ENCODE data around the gene RNF213.

RNF213 gene

GRCh38 chr17:80425835-80426426, 165.3 kb downstream of the RNF213 start:
- Histone ChIP-seq H3K27me3 (ENCODE audit: control insufficient read depth in 2 of 2, insufficient read depth in 2 of 2, low read length in 2 of 2) (no peaks in the 10 kb centered on the region), H3K4me1 (ENCODE audit: control insufficient read depth in 2 of 2, insufficient read depth in 2 of 2, low read length in 2 of 2) (peaks cover 0 to 2% of the 10 kb centered on the region in 2 donors), H3K9me3 (ENCODE audit: control insufficient read depth in 2 of 2, low read length in 2 of 2) (no peaks in the 10 kb centered on the region), H3K9ac (ENCODE audit: low read depth in 1 of 2, low read length in 2 of 2) (no peak overlapping the region), H3K4me3 (ENCODE audit: low read length in 2 of 2) (no peak overlapping the region), H3K36me3 (ENCODE audit: control insufficient read depth in 2 of 2, insufficient read depth in 2 of 2, low read length in 2 of 2) (no peaks in the 10 kb centered on the region), H3K27ac (ENCODE audit: low read depth in 2 of 2, low read length in 2 of 2) (no peak overlapping the region)

- Histone ChIP-seq H3K9ac (ENCODE audit: low read depth in 1 of 2, low read length in 2 of 2) (no peak overlapping the region), H3K4me3 (ENCODE audit: low read length in 2 of 2) (no peak overlapping the region), H3K36me3 (ENCODE audit: control insufficient read depth in 2 of 2, insufficient read depth in 2 of 2, low read length in 2 of 2) (no peaks in the 10 kb centered on the region)
Observed at GRCh38 chr17:80426671-80427326, 166.1 kb downstream of the RNF213 start.

GRCh38 chr17:80427366-80428282, 167.0 kb downstream of the RNF213 start:
- Histone ChIP-seq H3K4me3 (ENCODE audit: low read length in 2 of 2) (no peak overlapping the region), H3K27me3 (ENCODE audit: control insufficient read depth in 2 of 2, insufficient read depth in 2 of 2, low read length in 2 of 2) (no peaks in the 10 kb centered on the region), H3K4me1 (ENCODE audit: control insufficient read depth in 2 of 2, insufficient read depth in 2 of 2, low read length in 2 of 2) (peaks cover 0 to 2% of the 10 kb centered on the region in 2 donors), H3K27ac (ENCODE audit: low read depth in 2 of 2, low read length in 2 of 2) (no peak overlapping the region), H3K36me3 (ENCODE audit: control insufficient read depth in 2 of 2, insufficient read depth in 2 of 2, low read length in 2 of 2) (no peaks in the 10 kb centered on the region), H3K9ac (ENCODE audit: low read depth in 1 of 2, low read length in 2 of 2) (no peak overlapping the region), H3K9me3 (ENCODE audit: control insufficient read depth in 2 of 2, low read length in 2 of 2) (no peaks in the 10 kb centered on the region)

More at GRCh38 chr17:80426671-80427326, 166.1 kb downstream of the RNF213 start:
- no peaks in the 10 kb centered on the region for H3K9me3 ChIP-seq (ENCODE audit: control insufficient read depth in 2 of 2, low read length in 2 of 2)
- H3K4me1 ChIP-seq (ENCODE audit: control insufficient read depth in 2 of 2, insufficient read depth in 2 of 2, low read length in 2 of 2) = peaks cover 0 to 2% of the 10 kb centered on the region in 2 donors
- H3K27ac ChIP-seq (ENCODE audit: low read depth in 2 of 2, low read length in 2 of 2) = no peak overlapping the region
- no peaks in the 10 kb centered on the region for H3K27me3 ChIP-seq (ENCODE audit: control insufficient read depth in 2 of 2, insufficient read depth in 2 of 2, low read length in 2 of 2)

GRCh38 chr17:80428363-80428762, 167.7 kb downstream of the RNF213 start:
- Histone ChIP-seq H3K27ac (ENCODE audit: low read depth in 2 of 2, low read length in 2 of 2) (no peak overlapping the region), H3K4me3 (ENCODE audit: low read length in 2 of 2) (no peak overlapping the region), H3K4me1 (ENCODE audit: control insufficient read depth in 2 of 2, insufficient read depth in 2 of 2, low read length in 2 of 2) (peaks cover 0 to 2% of the 10 kb centered on the region in 2 donors)

GRCh38 chr17:80428796-80429195, 168.1 kb downstream of the RNF213 start:
- peaks cover 0 to 2% of the 10 kb centered on the region in 2 donors for H3K4me1 ChIP-seq (ENCODE audit: control insufficient read depth in 2 of 2, insufficient read depth in 2 of 2, low read length in 2 of 2)
- H3K27me3 ChIP-seq (ENCODE audit: control insufficient read depth in 2 of 2, insufficient read depth in 2 of 2, low read length in 2 of 2) = no peaks in the 10 kb centered on the region
- no peaks in the 10 kb centered on the region for H3K36me3 ChIP-seq (ENCODE audit: control insufficient read depth in 2 of 2, insufficient read depth in 2 of 2, low read length in 2 of 2)
- H3K27ac ChIP-seq (ENCODE audit: low read depth in 2 of 2, low read length in 2 of 2) = no peak overlapping the region
- no peak overlapping the region for H3K4me3 ChIP-seq (ENCODE audit: low read length in 2 of 2)
- H3K9me3 ChIP-seq (ENCODE audit: control insufficient read depth in 2 of 2, low read length in 2 of 2) = no peaks in the 10 kb centered on the region
- H3K9ac ChIP-seq (ENCODE audit: low read depth in 1 of 2, low read length in 2 of 2) = no peak overlapping the region

More at GRCh38 chr17:80428363-80428762, 167.7 kb downstream of the RNF213 start:
- Histone ChIP-seq H3K9ac (ENCODE audit: low read depth in 1 of 2, low read length in 2 of 2) (no peak overlapping the region), H3K27me3 (ENCODE audit: control insufficient read depth in 2 of 2, insufficient read depth in 2 of 2, low read length in 2 of 2) (no peaks in the 10 kb centered on the region), H3K36me3 (ENCODE audit: control insufficient read depth in 2 of 2, insufficient read depth in 2 of 2, low read length in 2 of 2) (no peaks in the 10 kb centered on the region), H3K9me3 (ENCODE audit: control insufficient read depth in 2 of 2, low read length in 2 of 2) (no peaks in the 10 kb centered on the region)

GRCh38 chr17:80429356-80430275, 169.0 kb downstream of the RNF213 start:
- Histone ChIP-seq H3K27ac (ENCODE audit: low read depth in 2 of 2, low read length in 2 of 2) (no peak overlapping the region), H3K9me3 (ENCODE audit: control insufficient read depth in 2 of 2, low read length in 2 of 2) (no peaks in the 10 kb centered on the region), H3K27me3 (ENCODE audit: control insufficient read depth in 2 of 2, insufficient read depth in 2 of 2, low read length in 2 of 2) (no peaks in the 10 kb centered on the region), H3K4me1 (ENCODE audit: control insufficient read depth in 2 of 2, insufficient read depth in 2 of 2, low read length in 2 of 2) (peaks cover 0 to 2% of the 10 kb centered on the region in 2 donors), H3K9ac (ENCODE audit: low read depth in 1 of 2, low read length in 2 of 2) (no peak overlapping the region), H3K36me3 (ENCODE audit: control insufficient read depth in 2 of 2, insufficient read depth in 2 of 2, low read length in 2 of 2) (no peaks in the 10 kb centered on the region), H3K4me3 (ENCODE audit: low read length in 2 of 2) (no peak overlapping the region)

- H3K36me3 ChIP-seq (ENCODE audit: control insufficient read depth in 2 of 2, insufficient read depth in 2 of 2, low read length in 2 of 2) = no peaks in the 10 kb centered on the region
- no peaks in the 10 kb centered on the region for H3K9me3 ChIP-seq (ENCODE audit: control insufficient read depth in 2 of 2, low read length in 2 of 2)
- no peak overlapping the region for H3K27ac ChIP-seq (ENCODE audit: low read depth in 2 of 2, low read length in 2 of 2)
- H3K9ac ChIP-seq (ENCODE audit: low read depth in 1 of 2, low read length in 2 of 2) = no peak overlapping the region
- H3K27me3 ChIP-seq (ENCODE audit: control insufficient read depth in 2 of 2, insufficient read depth in 2 of 2, low read length in 2 of 2) = no peaks in the 10 kb centered on the region
- peaks cover 0 to 2% of the 10 kb centered on the region in 2 donors for H3K4me1 ChIP-seq (ENCODE audit: control insufficient read depth in 2 of 2, insufficient read depth in 2 of 2, low read length in 2 of 2)
- no peak overlapping the region for H3K4me3 ChIP-seq (ENCODE audit: low read length in 2 of 2)
Observed at GRCh38 chr17:80430446-80431245, 170.0 kb downstream of the RNF213 start.

- Histone ChIP-seq H3K4me1 (ENCODE audit: control insufficient read depth in 2 of 2, insufficient read depth in 2 of 2, low read length in 2 of 2) (peaks cover 0 to 2% of the 10 kb centered on the region in 2 donors), H3K27me3 (ENCODE audit: control insufficient read depth in 2 of 2, insufficient read depth in 2 of 2, low read length in 2 of 2) (no peaks in the 10 kb centered on the region), H3K9me3 (ENCODE audit: control insufficient read depth in 2 of 2, low read length in 2 of 2) (no peaks in the 10 kb centered on the region), H3K9ac (ENCODE audit: low read depth in 1 of 2, low read length in 2 of 2) (no peak overlapping the region), H3K27ac (ENCODE audit: low read depth in 2 of 2, low read length in 2 of 2) (no peak overlapping the region), H3K36me3 (ENCODE audit: control insufficient read depth in 2 of 2, insufficient read depth in 2 of 2, low read length in 2 of 2) (no peaks in the 10 kb centered on the region), H3K4me3 (ENCODE audit: low read length in 2 of 2) (no peak overlapping the region)
Observed at GRCh38 chr17:80431246-80432195, 170.9 kb downstream of the RNF213 start.
